A204.1 (cell line): Measurements from ENCODE around the gene LILRB1.
"Not testable (repeated sequence)": the region's sequence is repeated elsewhere in the genome, so short reads cannot be mapped to it uniquely, and the experiment has no call there.

Source experiments
- FAIRE-seq: peaks from 2 replicates; lab custom pipeline; 2012; peaks lifted over from hg19 to GRCh38; lab: Jason Lieb, UNC

Gene LILRB1

GRCh38 chr19:54630262-54630661 lies at the start of gene LILRB1:
Gene LILRB1 (plus strand): TSS chr19:54630484. CDS start chr19:54631074, 590 bp downstream.
- not testable (repeated sequence) for FAIRE-seq

GRCh38 chr19:54586397-54586796 lies 43.9 kb upstream of the LILRB1 start:
- FAIRE-seq: no peak

- FAIRE-seq: no peak
Observed at GRCh38 chr19:54587026-54587425, 43.3 kb upstream of the LILRB1 start.

GRCh38 chr19:54593445-54593844 lies 36.8 kb upstream of the LILRB1 start, which contains the start of gene LILRA1:
Gene LILRA1 (plus strand): TSS chr19:54593632. CDS start chr19:54594245, 613 bp downstream.
- FAIRE-seq: not testable (repeated sequence)

- not testable (repeated sequence) for FAIRE-seq
Observed at GRCh38 chr19:54593931-54594626, 36.2 kb upstream of the LILRB1 start.

GRCh38 chr19:54594737-54595136 lies 35.5 kb upstream of the LILRB1 start:
- FAIRE-seq: no peak

GRCh38 chr19:54595680-54596436 lies 34.4 kb upstream of the LILRB1 start:
- not testable (repeated sequence) for FAIRE-seq

GRCh38 chr19:54600212-54600611 lies 30.1 kb upstream of the LILRB1 start:
- no peak for FAIRE-seq

GRCh38 chr19:54606230-54606629 lies 24.1 kb upstream of the LILRB1 start:
- FAIRE-seq: no peak

GRCh38 chr19:54606891-54607784 lies 23.1 kb upstream of the LILRB1 start:
- FAIRE-seq: no peak

- no peak for FAIRE-seq
Observed at GRCh38 chr19:54607785-54608150, 22.5 kb upstream of the LILRB1 start.

- FAIRE-seq: no peak
Observed at GRCh38 chr19:54608205-54608604, 22.1 kb upstream of the LILRB1 start.

GRCh38 chr19:54608792-54609191 lies 21.5 kb upstream of the LILRB1 start:
- FAIRE-seq: no peak

- no peak for FAIRE-seq
Observed at GRCh38 chr19:54609356-54609791, 20.9 kb upstream of the LILRB1 start.

- no peak for FAIRE-seq
Observed at GRCh38 chr19:54612428-54612827, 17.9 kb upstream of the LILRB1 start.

GRCh38 chr19:54614726-54615125 lies 15.6 kb upstream of the LILRB1 start:
- FAIRE-seq: no peak

- FAIRE-seq: no peak
Observed at GRCh38 chr19:54616057-54616456, 14.2 kb upstream of the LILRB1 start.

GRCh38 chr19:54616821-54617560 lies 13.3 kb upstream of the LILRB1 start:
- FAIRE-seq: no peak

GRCh38 chr19:54620464-54620863 lies 9.8 kb upstream of the LILRB1 start:
- FAIRE-seq: no peak

GRCh38 chr19:54622431-54622830 lies 7.9 kb upstream of the LILRB1 start:
- FAIRE-seq: no peak

- FAIRE-seq: not testable (repeated sequence)
Observed at GRCh38 chr19:54624234-54624633, 6.0 kb upstream of the LILRB1 start.
